Endothelial cell of umbilical vein (primary cell): ENCODE measurements around the gene SLC25A40. TPM values are rescaled to one million over a fixed set of nuclear protein-coding genes. Genes with fewer than 3 reads are reported as not detected.

Source experiments
- BruUV-seq: library from RNA; stranded (reverse); fragments of 400-500 nt; replicated peaks from 2 replicates; lab custom pipeline; 2021; lab: Mats Ljungman, UMichigan
- CTCF ChIA-PET: fragments of 300-600, 350-600 bp; sonication (Branson Sonifier 250); formaldehyde crosslinking; loops from one replicate; lab custom pipeline; 2021; ENCODE audit warnings: antibody characterized with exemption, inconsistent platforms; lab: Charles Lee
- POLR2A ChIA-PET: fragments of 300-600, 350-600 bp; sonication (Branson Sonifier 250); formaldehyde crosslinking; loops from one replicate; lab custom pipeline; 2021; ENCODE audit warnings: antibody characterized with exemption, inconsistent platforms; lab: Charles Lee
- DNase-seq: peaks from one replicate; pipeline ENCODE4 v3.0.0-alpha.2; 2011; ENCODE audit warnings: low read depth, low spot score
- FAIRE-seq: peaks from 2 replicates; lab custom pipeline; 2011; peaks lifted over from hg19 to GRCh38; lab: Jason Lieb, UNC
- H2AFZ ChIP-seq: 2 replicates; pipeline ENCODE4 v1.6.0; 2012; ENCODE audit warnings: low read depth, low read length, control low read depth, inconsistent platforms
- H3K27ac ChIP-seq: 2 replicates; pipeline ENCODE4 v1.5.1; 2011; ENCODE audit warnings: low read depth, mild to moderate bottlenecking, control low read depth, low read length, moderate library complexity; ENCODE audit not compliant: insufficient read depth
- H3K27me3 ChIP-seq, 2 experiments: 2 replicates each; pipeline versions ENCODE4 v1.6.0 to v1.6.1; 2011; ENCODE audit warnings: low read length in 2 of 2, mixed read lengths in 1 of 2; ENCODE audit not compliant: control insufficient read depth in 2 of 2, insufficient read depth in 2 of 2
- H3K36me3 ChIP-seq, 2 experiments: 2 replicates in 1 of 2; 3 replicates in 1 of 2; pipeline ENCODE4 v1.5.1; 2011; ENCODE audit warnings: low read length in 2 of 2, mild to moderate bottlenecking in 1 of 2, moderate library complexity in 1 of 2; ENCODE audit not compliant: control insufficient read depth in 2 of 2, insufficient read depth in 2 of 2; ENCODE audit errors: extremely low read depth in 1 of 2
- H3K4me1 ChIP-seq: 3 replicates; pipeline ENCODE4 v1.5.1; 2011; ENCODE audit warnings: mild to moderate bottlenecking, low read length; ENCODE audit not compliant: control insufficient read depth, insufficient read depth; ENCODE audit errors: extremely low read depth
- H3K4me2 ChIP-seq: 2 replicates; pipeline ENCODE4 v1.6.1; 2011; ENCODE audit warnings: low read length, control low read depth, mixed read lengths; ENCODE audit not compliant: insufficient read depth
- H3K4me3 ChIP-seq, 3 experiments: fragments of 200-600 bp in 1 of 3; sonication (generic), shearing (Covaris generic) in 1 of 3; replicated peaks in 1 of 3; 2 replicates each; pipeline ENCODE4 v1.5.1; 2011 to 2016; ENCODE audit warnings: control low read depth in 3 of 3, low read length in 3 of 3, mild to moderate bottlenecking in 2 of 3, inconsistent platforms in 1 of 3, low read depth in 1 of 3, moderate library complexity in 1 of 3; ENCODE audit not compliant: insufficient read depth in 1 of 3
- H3K79me2 ChIP-seq: 2 replicates; pipeline ENCODE4 v1.6.0; 2012; ENCODE audit warnings: low read length, inconsistent platforms; ENCODE audit not compliant: control insufficient read depth, insufficient read depth
- H3K9ac ChIP-seq: replicated peaks from 2 replicates; pipeline ENCODE3; 2011; ENCODE audit warnings: low read length, control low read depth; ENCODE audit not compliant: insufficient read depth; ENCODE audit errors: extremely low read depth
- H3K9me1 ChIP-seq: replicated peaks from 3 replicates; pipeline ENCODE4 v1.6.0; 2011; ENCODE audit warnings: mild to moderate bottlenecking, low read length; ENCODE audit not compliant: control insufficient read depth, insufficient read depth; ENCODE audit errors: extremely low read depth
- H3K9me3 ChIP-seq: replicated peaks from 2 replicates; pipeline ENCODE4 v1.5.1; 2012; ENCODE audit warnings: low read length, inconsistent platforms; ENCODE audit not compliant: control insufficient read depth, insufficient read depth
- H4K20me1 ChIP-seq: replicated peaks from 2 replicates; pipeline ENCODE3; 2011; ENCODE audit warnings: mild to moderate bottlenecking, low read length; ENCODE audit not compliant: control insufficient read depth, insufficient read depth; ENCODE audit errors: extremely low read depth
- EZH2 ChIP-seq: IDR thresholded peaks from 2 replicates; pipeline ENCODE4 v1.6.1; 2012; ENCODE audit warnings: borderline replicate concordance, low read depth, mild to moderate bottlenecking, moderate library complexity, low read length, inconsistent platforms; ENCODE audit not compliant: severe bottlenecking
- FOS ChIP-seq: IDR thresholded peaks from 2 replicates; pipeline ENCODE4 v1.6.1; 2011; ENCODE audit warnings: mild to moderate bottlenecking, low read length, moderate library complexity, borderline replicate concordance; ENCODE audit not compliant: insufficient read depth
- GATA2 ChIP-seq: IDR thresholded peaks from 2 replicates; pipeline ENCODE4 v1.7.0; 2011; ENCODE audit warnings: low read depth, mild to moderate bottlenecking, moderate library complexity, mixed read lengths, low read length; ENCODE audit not compliant: insufficient read length, insufficient read depth
- JUN ChIP-seq: IDR thresholded peaks from 2 replicates; pipeline ENCODE4 v1.6.1; 2011; ENCODE audit warnings: borderline replicate concordance, low read depth; ENCODE audit not compliant: insufficient read length, insufficient read depth
- MYC ChIP-seq: IDR thresholded peaks from one replicate; pipeline ENCODE4 v1.6.1; 2011; ENCODE audit warnings: mild to moderate bottlenecking, low read depth, low read length
- POLR2A ChIP-seq: IDR thresholded peaks from 2 replicates; pipeline ENCODE4 v1.6.1; 2012; ENCODE audit warnings: low read depth, mild to moderate bottlenecking, control low read depth, low read length
- POLR2AphosphoS5 ChIP-seq: IDR thresholded peaks from 2 replicates; pipeline ENCODE4 v1.6.1; 2012; ENCODE audit warnings: low read depth, mild to moderate bottlenecking, control low read depth, low read length, moderate library complexity; ENCODE audit not compliant: insufficient read depth
- dilution Hi-C: fragments of 300-500 bp; cut with MboI; formaldehyde crosslinking; loops from one replicate; pipeline ENCODE4 v1.15.0; 2019; ENCODE audit warnings: low sequenced_read_pairs; ENCODE audit not compliant: extremely low pct_ligation_motif_present
- intact Hi-C: fragments of 100-400 bp; cut with micrococcal nuclease; formaldehyde crosslinking; loops from one replicate; pipeline ENCODE4 v1.10.0; 2022
- polyA plus RNA-seq, 4 experiments: library from polyadenylated mRNA; depleted of rRNA in 3 of 4; stranded (reverse) in 3 of 4; unstranded in 1 of 4; fragments of >200 nt; gene quantifications; 2 replicates each; pipeline versions ENCODE4 v1.2.1 to v1.2.3, GENCODE V29; 2011 to 2012; ENCODE audit warnings: missing spikeins in 1 of 4
- total RNA-seq: library from RNA; stranded (reverse); gene quantifications from 2 replicates; pipeline ENCODE4 v1.2.3, GENCODE V29; 2021
- TF ChIP-seq, protein P1 (sequence below), 2 donors: IDR thresholded peaks; 1 replicate in 1 of 2; 2 replicates in 1 of 2; pipeline ENCODE4 v1.5.1; 2011; ENCODE audit warnings: low read length in 2 of 2, mild to moderate bottlenecking in 2 of 2, moderate library complexity in 2 of 2, control low read depth in 1 of 2, inconsistent platforms in 1 of 2, low read depth in 1 of 2; ENCODE audit not compliant: insufficient read depth in 1 of 2; ENCODE audit errors: extremely low read depth in 1 of 2
- TF ChIP-seq, protein P2 (sequence below): IDR thresholded peaks from 2 replicates; pipeline ENCODE4 v1.6.1; 2011; ENCODE audit not compliant: insufficient read depth, insufficient read length

Gene SLC25A40
- total and polyA plus RNA-seq, 2 donors (not counting 3 experiments of a cell fraction or from before 2014, with no cell fraction given), result 7.1 to 17.1 TPM

DNA sequence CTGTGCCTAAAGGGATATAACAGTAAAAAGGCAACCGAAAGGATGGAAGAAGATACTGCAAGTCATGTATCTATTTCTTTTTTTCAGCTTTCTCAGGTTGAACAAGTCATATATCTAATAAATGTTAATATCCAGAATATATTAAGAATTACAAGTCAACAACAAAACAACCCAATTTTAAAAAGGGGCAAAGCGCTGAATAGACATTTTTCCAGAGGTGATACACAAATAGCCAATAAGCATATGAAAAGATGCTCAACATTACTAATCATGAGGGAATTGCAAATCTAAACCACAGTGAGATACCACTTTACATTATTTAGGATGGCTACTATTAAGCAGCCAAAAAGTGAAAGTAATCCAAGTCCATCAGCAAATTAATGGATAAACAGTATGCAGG is 23.1 kb upstream of the SLC25A40 start:
- CTCF ChIA-PET, result no interaction called here
- no peak overlapping the region for H3K9ac ChIP-seq
- no peak overlapping the region for H3K27ac ChIP-seq
- H2AFZ ChIP-seq, result no peak overlapping the region
- no peak overlapping the region for H3K4me2 ChIP-seq
- dilution Hi-C loops (no loop called here), intact Hi-C loops (no loop called here)
- TF ChIP-seq POLR2AphosphoS5, result no peak
- H3K27me3 ChIP-seq, result no peaks in the 10 kb centered on the region
- no peak overlapping the region for H3K4me3 ChIP-seq
- no peaks in the 10 kb centered on the region for H3K9me3 ChIP-seq
- no peaks in the 10 kb centered on the region for H3K9me1 ChIP-seq
- peaks cover 0 to 8% of the 10 kb centered on the region in 2 experiments for H3K36me3 ChIP-seq
- no peaks in the 10 kb centered on the region for H4K20me1 ChIP-seq
- POLR2A ChIA-PET, result no interaction called here
- H3K79me2 ChIP-seq, result peaks cover 11% of the 10 kb centered on the region
- no peak for DNase-seq
- FAIRE-seq, result no peak
- H3K4me1 ChIP-seq, result no peaks in the 10 kb centered on the region
- BruUV-seq, result no TSS peak

DNA sequence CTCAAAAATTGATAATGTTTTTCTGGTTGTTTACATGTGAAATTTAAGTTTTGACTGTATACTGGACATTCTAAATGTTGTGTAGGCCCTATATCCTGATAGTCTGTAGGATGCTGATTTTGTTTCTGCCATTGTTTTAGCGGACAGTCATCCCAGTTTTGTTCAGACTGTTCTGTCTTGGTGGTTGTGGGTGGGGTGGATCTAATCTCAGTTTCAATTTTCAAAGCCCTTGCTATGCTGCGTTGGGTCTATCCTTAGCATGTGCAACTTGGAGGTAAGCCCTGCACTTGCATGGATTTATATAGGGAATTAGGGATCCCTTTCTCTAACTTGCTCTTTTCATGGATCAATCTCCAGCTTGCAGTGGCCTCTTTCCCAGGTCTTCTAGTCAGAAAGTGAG is 19.2 kb upstream of the SLC25A40 start:
- dilution Hi-C loops, result no loop called here
- no peaks in the 10 kb centered on the region for H3K4me1 ChIP-seq
- CTCF ChIA-PET, result no interaction called here
- H4K20me1 ChIP-seq, result no peaks in the 10 kb centered on the region
- peaks cover 0 to 10% of the 10 kb centered on the region in 2 experiments for H3K36me3 ChIP-seq
- no peaks in the 10 kb centered on the region for H3K9me3 ChIP-seq
- no TSS peak for BruUV-seq
- no peak overlapping the region for H2AFZ ChIP-seq
- no peak overlapping the region for H3K4me3 ChIP-seq
- H3K9ac ChIP-seq, result no peak overlapping the region
- no peaks in the 10 kb centered on the region for H3K27me3 ChIP-seq
- POLR2A ChIA-PET, result no interaction called here
- DNase-seq, result no peak
- no peak overlapping the region for H3K27ac ChIP-seq
- TF ChIP-seq, protein P1, sequence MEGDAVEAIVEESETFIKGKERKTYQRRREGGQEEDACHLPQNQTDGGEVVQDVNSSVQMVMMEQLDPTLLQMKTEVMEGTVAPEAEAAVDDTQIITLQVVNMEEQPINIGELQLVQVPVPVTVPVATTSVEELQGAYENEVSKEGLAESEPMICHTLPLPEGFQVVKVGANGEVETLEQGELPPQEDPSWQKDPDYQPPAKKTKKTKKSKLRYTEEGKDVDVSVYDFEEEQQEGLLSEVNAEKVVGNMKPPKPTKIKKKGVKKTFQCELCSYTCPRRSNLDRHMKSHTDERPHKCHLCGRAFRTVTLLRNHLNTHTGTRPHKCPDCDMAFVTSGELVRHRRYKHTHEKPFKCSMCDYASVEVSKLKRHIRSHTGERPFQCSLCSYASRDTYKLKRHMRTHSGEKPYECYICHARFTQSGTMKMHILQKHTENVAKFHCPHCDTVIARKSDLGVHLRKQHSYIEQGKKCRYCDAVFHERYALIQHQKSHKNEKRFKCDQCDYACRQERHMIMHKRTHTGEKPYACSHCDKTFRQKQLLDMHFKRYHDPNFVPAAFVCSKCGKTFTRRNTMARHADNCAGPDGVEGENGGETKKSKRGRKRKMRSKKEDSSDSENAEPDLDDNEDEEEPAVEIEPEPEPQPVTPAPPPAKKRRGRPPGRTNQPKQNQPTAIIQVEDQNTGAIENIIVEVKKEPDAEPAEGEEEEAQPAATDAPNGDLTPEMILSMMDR (IDR thresholded peaks at IDR 0.05; ENCODE audit: extremely low read depth in 1 of 2, insufficient read depth in 1 of 2, low read depth in 1 of 2, low read length in 2 of 2), result no peak
- TF ChIP-seq GATA2 (no peak), EZH2 (no peak), MYC (no peak), FOS (no peak), POLR2AphosphoS5 (no peak), POLR2A (no peak), JUN (no peak)
- TF ChIP-seq, protein P2, sequence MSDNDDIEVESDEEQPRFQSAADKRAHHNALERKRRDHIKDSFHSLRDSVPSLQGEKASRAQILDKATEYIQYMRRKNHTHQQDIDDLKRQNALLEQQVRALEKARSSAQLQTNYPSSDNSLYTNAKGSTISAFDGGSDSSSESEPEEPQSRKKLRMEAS, result no peak
- intact Hi-C loops, result no loop called here
- peaks cover 33% of the 10 kb centered on the region for H3K79me2 ChIP-seq
- no peak for FAIRE-seq
- H3K4me2 ChIP-seq, result no peak overlapping the region
- no peaks in the 10 kb centered on the region for H3K9me1 ChIP-seq
